SJCRH30 (cell line): Measurements from ENCODE around the gene NUTF2. TPM values are rescaled to one million over a fixed set of nuclear protein-coding genes. Genes with fewer than 3 reads are reported as not detected.
A peak's percentile ranks its signal among the peaks of the same experiment; 100 is the strongest.

Source experiments
- DNase-seq, 2 experiments: peaks; one replicate each; pipeline ENCODE4 v3.0.0-alpha.2; 2015 to 2020
- H3K27ac ChIP-seq: fragments of 250-450 bp; sonication (Bioruptor Pico); 2 replicates; pipeline ENCODE4 v1.5.1; 2020; ENCODE audit warnings: mild to moderate bottlenecking, moderate library complexity
- H3K27me3 ChIP-seq: fragments of 250-450 bp; sonication (Bioruptor Pico); 2 replicates; pipeline ENCODE4 v1.5.1; 2020; ENCODE audit warnings: mild to moderate bottlenecking, moderate library complexity
- H3K36me3 ChIP-seq: fragments of 250-450 bp; sonication (Bioruptor Pico); 2 replicates; pipeline ENCODE4 v1.5.1; 2020; ENCODE audit warnings: mild to moderate bottlenecking, moderate library complexity
- H3K4me1 ChIP-seq: fragments of 250-450 bp; sonication (Bioruptor Pico); 2 replicates; pipeline ENCODE4 v1.5.1; 2020; ENCODE audit warnings: mild to moderate bottlenecking, moderate library complexity
- H3K4me3 ChIP-seq: fragments of 250-450 bp; sonication (Bioruptor Pico); 2 replicates; pipeline ENCODE4 v1.5.1; 2020; ENCODE audit warnings: mild to moderate bottlenecking, moderate library complexity
- H3K9me3 ChIP-seq: fragments of 250-450 bp; sonication (Bioruptor Pico); replicated peaks from 2 replicates; pipeline ENCODE4 v1.5.1; 2020; ENCODE audit warnings: mild to moderate bottlenecking, moderate library complexity
- total RNA-seq: library from RNA; depleted of rRNA; stranded (reverse); fragments of >200 nt; shearing (Covaris generic); gene quantifications from 2 replicates; pipeline ENCODE4 v1.2.3, GENCODE V29; 2014

The NUTF2 gene
- total RNA-seq, 1 experiment from 2014 or later, result 177 TPM

- H3K27me3 ChIP-seq, result no peaks in the 10 kb centered on the region
- H3K36me3 ChIP-seq, result peaks cover 17% of the 10 kb centered on the region
- DNase-seq, result no peak
- H3K9me3 ChIP-seq, result no peaks in the 10 kb centered on the region
- H3K4me3 ChIP-seq, result no peak overlapping the region
- peaks cover 4% of the 10 kb centered on the region; the same call in 1 of the 2 replicates for H3K4me1 ChIP-seq
- no peak overlapping the region for H3K27ac ChIP-seq
Observed at GRCh38 chr16:67880584-67880983, 33.9 kb downstream of the NUTF2 start.

GRCh38 chr16:67881621-67882161, 35.0 kb downstream of the NUTF2 start:
- peak; percentile 33 to 46 for DNase-seq

GRCh38 chr16:67882374-67883145, 35.8 kb downstream of the NUTF2 start:
- H3K36me3 ChIP-seq, result peaks cover 17% of the 10 kb centered on the region
- H3K4me3 ChIP-seq, result no peak overlapping the region
- no peaks in the 10 kb centered on the region for H3K9me3 ChIP-seq
- peak; percentile 49 to 60 for DNase-seq
- no peaks in the 10 kb centered on the region for H3K27me3 ChIP-seq
- H3K27ac ChIP-seq, result peak overlapping the region; percentile 91
- H3K4me1 ChIP-seq, result peaks cover 4% of the 10 kb centered on the region; the same call in 1 of the 2 replicates

More at GRCh38 chr16:67881621-67882161, 35.0 kb downstream of the NUTF2 start:
- Histone ChIP-seq H3K4me3 (no peak overlapping the region), H3K27ac (peak overlapping the region; percentile 91), H3K36me3 (peaks cover 17% of the 10 kb centered on the region), H3K4me1 (peaks cover 4% of the 10 kb centered on the region; the same call in 1 of the 2 replicates), H3K9me3 (no peaks in the 10 kb centered on the region), H3K27me3 (no peaks in the 10 kb centered on the region)

- Histone ChIP-seq H3K9me3 (no peaks in the 10 kb centered on the region), H3K36me3 (peaks cover 14% of the 10 kb centered on the region), H3K4me3 (no peak overlapping the region), H3K27ac (no peak overlapping the region), H3K27me3 (no peaks in the 10 kb centered on the region), H3K4me1 (peaks cover 4% of the 10 kb centered on the region; the same call in 1 of the 2 replicates)
- no peak for DNase-seq
Observed at GRCh38 chr16:67883146-67883871, 36.6 kb downstream of the NUTF2 start.

- Histone ChIP-seq H3K36me3 (peaks cover 14% of the 10 kb centered on the region), H3K27me3 (no peaks in the 10 kb centered on the region), H3K27ac (no peak overlapping the region), H3K4me3 (no peak overlapping the region), H3K4me1 (peaks cover 4% of the 10 kb centered on the region; the same call in 1 of the 2 replicates), H3K9me3 (no peaks in the 10 kb centered on the region)
- DNase-seq, result peak; percentile 26 to 45
Observed at GRCh38 chr16:67883872-67884261, 37.1 kb downstream of the NUTF2 start.

- no peaks in the 10 kb centered on the region for H3K9me3 ChIP-seq
- H3K4me3 ChIP-seq, result no peak within 1 kb of the TSS
- DNase-seq, result peak; percentile 77 to 83
- peaks cover 14% of the 10 kb centered on the region for H3K36me3 ChIP-seq
- H3K27ac ChIP-seq, result no peak within 1 kb of the TSS
- peaks cover 4% of the 10 kb centered on the region; the same call in 1 of the 2 replicates for H3K4me1 ChIP-seq
- H3K27me3 ChIP-seq, result no peaks in the 10 kb centered on the region
Observed at GRCh38 chr16:67884684-67885083, 38.0 kb downstream of the NUTF2 start, which contains the start of gene NRN1L. TSS of gene NRN1L (plus strand) at chr16:67884885. CDS start at chr16:67884904, 19 bp downstream.

- Histone ChIP-seq H3K9me3 (no peaks in the 10 kb centered on the region), H3K4me3 (no peak overlapping the region), H3K4me1 (peaks cover 4% of the 10 kb centered on the region; the same call in 1 of the 2 replicates), H3K27me3 (no peaks in the 10 kb centered on the region), H3K27ac (no peak overlapping the region), H3K36me3 (peaks cover 14% of the 10 kb centered on the region)
- DNase-seq, result no peak
Observed at GRCh38 chr16:67885545-67885944, 38.8 kb downstream of the NUTF2 start.

GRCh38 chr16:67885976-67886375, 39.2 kb downstream of the NUTF2 start:
- Histone ChIP-seq H3K27ac (no peak overlapping the region), H3K4me1 (peaks cover 4% of the 10 kb centered on the region; the same call in 1 of the 2 replicates), H3K36me3 (peaks cover 12% of the 10 kb centered on the region), H3K9me3 (no peaks in the 10 kb centered on the region), H3K4me3 (no peak overlapping the region), H3K27me3 (no peaks in the 10 kb centered on the region)
- no peak for DNase-seq

GRCh38 chr16:67886387-67886786, 39.7 kb downstream of the NUTF2 start:
- no peak overlapping the region for H3K27ac ChIP-seq
- H3K4me1 ChIP-seq, result peaks cover 4% of the 10 kb centered on the region; the same call in 1 of the 2 replicates
- H3K27me3 ChIP-seq, result no peaks in the 10 kb centered on the region
- peaks cover 8% of the 10 kb centered on the region for H3K36me3 ChIP-seq
- H3K9me3 ChIP-seq, result no peaks in the 10 kb centered on the region
- H3K4me3 ChIP-seq, result no peak overlapping the region
- DNase-seq, result no peak

GRCh38 chr16:67888331-67888730, 41.6 kb downstream of the NUTF2 start:
- H3K4me3 ChIP-seq, result no peak overlapping the region
- no peaks in the 10 kb centered on the region for H3K27me3 ChIP-seq
- no peaks in the 10 kb centered on the region for H3K9me3 ChIP-seq
- peaks cover 6% of the 10 kb centered on the region for H3K36me3 ChIP-seq
- H3K4me1 ChIP-seq, result no peaks in the 10 kb centered on the region
- DNase-seq, result no peak
- no peak overlapping the region for H3K27ac ChIP-seq

- Histone ChIP-seq H3K4me1 (no peaks in the 10 kb centered on the region), H3K36me3 (no peaks in the 10 kb centered on the region), H3K9me3 (no peaks in the 10 kb centered on the region), H3K27ac (no peak overlapping the region), H3K27me3 (no peaks in the 10 kb centered on the region), H3K4me3 (peak overlapping the region; percentile 74)
- no peak for DNase-seq
Observed at GRCh38 chr16:67892375-67892774, 45.6 kb downstream of the NUTF2 start.

GRCh38 chr16:67892899-67893742, 46.4 kb downstream of the NUTF2 start, which contains the start of gene PSKH1:
TSS of gene PSKH1 (plus strand) at chr16:67893254. CDS start at chr16:67908750, 15,496 bp downstream.
- Histone ChIP-seq H3K36me3 (no peaks in the 10 kb centered on the region), H3K27ac (peak within 1 kb of the TSS; percentile 60), H3K4me3 (peak within 1 kb of the TSS; percentile 74), H3K27me3 (no peaks in the 10 kb centered on the region), H3K9me3 (no peaks in the 10 kb centered on the region), H3K4me1 (no peaks in the 10 kb centered on the region)
- DNase-seq, result peak; percentile 94 to 95

GRCh38 chr16:67893743-67894399, 47.1 kb downstream of the NUTF2 start:
- H3K4me3 ChIP-seq, result peak overlapping the region; percentile 74
- peak; percentile 24 for DNase-seq
- peak overlapping the region; percentile 60 for H3K27ac ChIP-seq
- H3K4me1 ChIP-seq, result no peaks in the 10 kb centered on the region
- H3K36me3 ChIP-seq, result no peaks in the 10 kb centered on the region
- H3K9me3 ChIP-seq, result no peaks in the 10 kb centered on the region
- no peaks in the 10 kb centered on the region for H3K27me3 ChIP-seq
